NCI-H146 treated with DMSO at 0.1 percent for 48 hours (cell line): ENCODE data around the gene HPSE2.

Experiments
- DNase-seq: peaks from one replicate; lab custom pipeline; 2025; ENCODE audit not compliant: unreplicated experiment; lab: John Stamatoyannopoulos, UW

HPSE2 gene

DNA sequence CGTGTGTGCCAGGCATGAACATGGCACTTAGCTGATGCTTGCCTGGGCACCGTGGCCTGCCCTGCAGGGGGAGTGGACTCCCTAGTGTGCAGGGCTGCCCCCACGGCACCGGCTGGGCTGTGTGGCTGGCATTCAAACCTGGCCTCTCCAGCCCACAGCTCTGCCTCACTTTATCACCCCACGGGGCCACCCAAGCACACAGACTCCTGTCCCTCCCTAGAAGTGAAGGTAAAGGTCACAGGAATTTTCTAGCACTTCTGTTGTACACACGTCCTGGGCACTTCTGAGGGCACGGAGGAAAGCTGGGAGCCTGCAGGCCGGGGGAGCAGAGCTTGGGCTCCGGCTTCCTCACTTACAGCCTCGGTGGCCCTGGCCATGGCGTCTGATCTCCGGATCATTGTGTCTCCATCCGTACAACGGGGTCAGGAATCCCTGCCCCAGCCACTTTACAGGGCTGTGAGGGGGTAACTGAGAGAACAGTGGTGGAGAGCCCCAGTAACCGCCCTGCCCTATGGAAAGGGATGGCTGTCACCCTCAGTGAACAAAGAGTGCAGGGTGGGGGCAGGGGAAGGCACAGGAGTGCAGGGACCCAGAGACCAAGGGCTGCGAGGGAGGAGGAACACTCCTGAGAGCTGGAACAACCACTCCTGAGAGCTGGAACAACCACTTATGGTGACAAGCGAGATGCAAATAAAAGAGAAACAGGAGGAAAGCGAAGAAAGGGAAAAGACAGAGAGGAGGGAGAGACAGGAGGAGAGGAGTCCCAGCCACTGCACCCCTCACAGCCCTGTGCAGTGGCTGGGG, 816.8 kb downstream of the HPSE2 start:
- DNase-seq: no peak

GRCh38 chr10:98417973-98418664, 817.5 kb downstream of the HPSE2 start:
- no peak for DNase-seq

GRCh38 chr10:98417481-98417959, 818.1 kb downstream of the HPSE2 start:
- DNase-seq: no peak

- no peak for DNase-seq
These were observed 818.9 kb downstream of the HPSE2 start for GRCh38 chr10:98416606-98417388.

DNA sequence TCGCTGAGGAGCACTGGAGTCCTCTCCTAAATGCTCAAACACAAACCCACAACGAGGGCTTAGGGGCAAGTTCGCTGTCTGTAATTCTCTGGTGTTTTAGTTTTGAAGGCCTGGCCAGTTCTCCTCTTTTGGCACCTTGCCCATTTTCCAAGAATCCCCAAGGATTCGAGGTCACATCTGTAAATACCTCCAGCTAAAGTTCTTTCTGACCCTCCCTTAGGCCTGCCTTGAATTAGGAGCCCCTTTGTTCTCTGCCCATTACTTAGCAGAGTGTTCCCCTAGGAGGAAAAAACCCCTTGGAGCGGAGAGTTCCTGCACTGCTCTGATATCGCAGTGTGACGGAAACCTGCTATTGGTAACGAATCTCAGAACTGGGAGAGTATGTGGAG, 819.9 kb downstream of the HPSE2 start:
- no peak for DNase-seq

- peak; percentile 90 for DNase-seq
These were observed 820.5 kb downstream of the HPSE2 start, which contains the start of gene PYROXD2 for GRCh38 chr10:98414932-98415730. Gene PYROXD2, minus strand, starts transcription at chr10:98415182. Its CDS starts 47 bp downstream, at chr10:98415135.

- DNase-seq: no peak
These were observed 821.1 kb downstream of the HPSE2 start for GRCh38 chr10:98414578-98414931.

DNA sequence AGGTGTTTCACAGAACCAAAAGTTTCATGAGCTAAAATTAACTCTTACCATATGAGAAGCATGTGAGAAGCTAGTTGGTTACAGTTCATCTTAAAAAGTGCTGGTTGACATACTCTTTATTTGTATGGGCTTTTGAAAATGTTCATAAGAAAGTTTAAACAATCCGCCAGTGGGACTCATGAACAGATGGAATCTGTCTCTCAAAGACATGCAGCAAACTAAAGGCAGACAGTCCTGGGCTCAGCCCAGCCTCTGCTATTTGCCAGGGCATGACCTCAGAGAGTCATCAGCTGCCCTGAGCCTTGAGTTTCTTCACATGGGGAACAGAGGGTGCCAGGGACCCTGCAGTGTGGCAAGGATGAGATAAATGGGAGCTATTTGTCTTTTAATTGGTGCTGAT, 823.9 kb downstream of the HPSE2 start:
- no peak for DNase-seq

DNA sequence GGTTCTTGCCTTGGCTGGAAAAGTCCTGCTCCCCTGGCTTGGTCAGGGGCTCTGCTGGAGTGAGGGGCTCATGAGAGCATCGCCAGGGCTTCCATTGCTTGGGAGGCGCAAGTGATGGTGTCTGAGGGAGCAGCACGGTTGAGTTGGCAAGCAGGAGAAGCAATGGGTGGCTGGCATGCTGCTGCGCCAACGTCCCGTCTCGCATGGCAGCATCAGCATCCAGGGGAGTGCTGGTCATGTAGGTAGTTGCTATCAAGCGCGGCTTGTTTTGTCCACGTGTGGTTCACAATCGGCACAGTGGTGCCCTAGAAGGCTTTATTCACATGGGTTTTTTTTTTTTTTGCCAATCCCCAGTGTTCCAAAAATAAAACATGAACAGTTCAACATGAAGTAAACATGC, 824.5 kb downstream of the HPSE2 start:
- DNase-seq: no peak

GRCh38 chr10:98410759-98411158, 824.9 kb downstream of the HPSE2 start:
- no peak for DNase-seq

DNA sequence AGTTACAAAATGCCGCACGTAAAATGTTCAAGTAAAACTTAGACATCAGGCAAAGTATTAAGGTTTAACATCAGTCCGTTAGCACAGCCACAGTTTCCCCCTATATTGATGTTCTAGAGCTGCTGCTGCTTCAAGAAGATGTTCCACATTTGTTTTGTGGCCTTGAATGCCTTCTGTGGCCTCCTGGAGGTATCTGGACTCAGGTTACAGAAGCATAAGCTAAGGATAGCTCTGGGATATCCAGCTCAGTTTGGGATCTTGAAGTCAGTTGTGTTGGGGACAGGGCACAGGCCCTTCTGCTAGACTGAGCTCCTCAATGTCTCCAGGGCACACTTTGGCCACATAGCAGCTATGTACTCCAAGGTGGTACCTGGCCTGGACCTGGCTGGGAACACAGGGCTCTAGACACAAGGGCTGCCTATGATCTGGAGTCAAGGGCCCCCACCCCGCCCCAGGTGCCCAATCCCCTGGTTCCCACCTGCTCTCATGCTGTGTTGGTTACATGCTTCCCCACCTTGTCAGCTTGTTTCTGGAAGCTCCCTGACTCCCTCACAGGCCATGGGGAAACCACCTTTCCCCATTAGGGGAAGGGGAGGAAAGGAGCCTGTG, 825.4 kb downstream of the HPSE2 start:
- DNase-seq: no peak

DNA sequence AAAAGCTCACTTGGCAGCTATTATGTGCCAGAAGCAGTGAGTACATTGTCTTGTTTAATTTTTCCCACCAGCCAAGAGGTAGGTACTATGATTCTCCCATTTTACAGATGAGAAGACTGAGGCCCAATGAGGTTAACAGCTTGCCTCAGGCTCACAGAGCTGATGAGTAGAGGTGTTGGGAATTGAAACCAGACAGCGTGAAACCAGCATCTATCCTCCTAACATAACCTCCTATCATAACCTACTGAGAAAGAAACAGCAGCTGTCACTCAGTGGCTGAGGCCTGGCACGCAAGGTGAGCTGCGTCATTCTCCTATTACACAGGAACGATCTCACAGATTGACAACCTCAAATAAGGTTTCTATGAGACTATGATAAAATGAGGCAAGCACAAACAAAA, 826.9 kb downstream of the HPSE2 start:
- no peak for DNase-seq

- no peak for DNase-seq
These were observed 827.9 kb downstream of the HPSE2 start for GRCh38 chr10:98407744-98408241.
